ENCODE results near the gene SNX5. TPM values are rescaled to one million over a fixed set of nuclear protein-coding genes. Genes with fewer than 3 reads are reported as not detected.

SNX5 gene
- total and polyA plus RNA-seq, 2 of the 13 experiments (the other 11 are each of a cell fraction or from before 2014, with no cell fraction given), result 664 to 1,040 TPM

DNA sequence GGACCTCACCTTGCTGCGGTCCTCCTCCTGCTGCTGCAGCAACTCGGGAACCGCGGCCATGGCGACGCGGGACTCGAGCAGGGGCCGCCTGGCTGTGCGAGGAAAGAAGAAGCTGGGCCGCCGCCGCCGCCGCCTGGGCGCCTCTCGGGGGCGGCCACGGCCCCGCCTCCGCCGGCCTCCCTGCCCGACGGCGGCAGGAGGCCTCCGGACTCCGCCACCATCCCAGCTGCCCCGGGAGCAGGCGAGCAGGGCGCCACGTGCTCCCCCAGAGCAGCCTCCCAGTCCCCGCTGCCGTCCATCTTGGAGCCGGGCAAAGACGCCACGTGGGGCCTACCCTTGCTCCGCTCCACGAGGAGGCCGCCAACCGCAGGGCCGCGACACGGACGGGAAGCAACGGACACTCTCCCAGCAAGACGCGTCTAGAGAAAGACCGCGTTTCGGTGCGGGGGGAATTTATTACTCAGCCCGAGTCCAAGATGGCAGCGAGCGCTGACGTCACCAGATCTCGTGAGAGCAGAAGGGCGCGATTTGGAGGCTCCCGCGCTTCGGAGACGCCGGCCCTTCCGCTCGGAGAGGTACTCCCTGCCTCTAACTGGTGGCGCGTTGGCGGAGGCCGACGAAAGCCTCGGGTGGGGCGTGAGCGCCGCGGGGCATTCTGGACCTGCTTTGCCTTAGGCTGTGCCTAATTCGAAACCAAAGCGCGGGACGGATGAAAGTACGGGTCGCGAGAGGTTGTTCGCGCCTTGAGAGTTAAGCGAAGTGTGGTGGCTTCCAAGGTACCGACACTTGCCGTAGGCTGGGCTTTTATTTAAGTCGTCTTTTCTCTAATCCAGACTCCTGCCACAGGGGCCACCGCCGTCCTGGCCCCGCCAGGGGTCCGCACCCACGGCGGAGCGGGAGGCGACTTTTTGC is at the start of gene SNX5, which contains the start of gene MGME1 (continued):
- TF ChIP-seq, protein P1, sequence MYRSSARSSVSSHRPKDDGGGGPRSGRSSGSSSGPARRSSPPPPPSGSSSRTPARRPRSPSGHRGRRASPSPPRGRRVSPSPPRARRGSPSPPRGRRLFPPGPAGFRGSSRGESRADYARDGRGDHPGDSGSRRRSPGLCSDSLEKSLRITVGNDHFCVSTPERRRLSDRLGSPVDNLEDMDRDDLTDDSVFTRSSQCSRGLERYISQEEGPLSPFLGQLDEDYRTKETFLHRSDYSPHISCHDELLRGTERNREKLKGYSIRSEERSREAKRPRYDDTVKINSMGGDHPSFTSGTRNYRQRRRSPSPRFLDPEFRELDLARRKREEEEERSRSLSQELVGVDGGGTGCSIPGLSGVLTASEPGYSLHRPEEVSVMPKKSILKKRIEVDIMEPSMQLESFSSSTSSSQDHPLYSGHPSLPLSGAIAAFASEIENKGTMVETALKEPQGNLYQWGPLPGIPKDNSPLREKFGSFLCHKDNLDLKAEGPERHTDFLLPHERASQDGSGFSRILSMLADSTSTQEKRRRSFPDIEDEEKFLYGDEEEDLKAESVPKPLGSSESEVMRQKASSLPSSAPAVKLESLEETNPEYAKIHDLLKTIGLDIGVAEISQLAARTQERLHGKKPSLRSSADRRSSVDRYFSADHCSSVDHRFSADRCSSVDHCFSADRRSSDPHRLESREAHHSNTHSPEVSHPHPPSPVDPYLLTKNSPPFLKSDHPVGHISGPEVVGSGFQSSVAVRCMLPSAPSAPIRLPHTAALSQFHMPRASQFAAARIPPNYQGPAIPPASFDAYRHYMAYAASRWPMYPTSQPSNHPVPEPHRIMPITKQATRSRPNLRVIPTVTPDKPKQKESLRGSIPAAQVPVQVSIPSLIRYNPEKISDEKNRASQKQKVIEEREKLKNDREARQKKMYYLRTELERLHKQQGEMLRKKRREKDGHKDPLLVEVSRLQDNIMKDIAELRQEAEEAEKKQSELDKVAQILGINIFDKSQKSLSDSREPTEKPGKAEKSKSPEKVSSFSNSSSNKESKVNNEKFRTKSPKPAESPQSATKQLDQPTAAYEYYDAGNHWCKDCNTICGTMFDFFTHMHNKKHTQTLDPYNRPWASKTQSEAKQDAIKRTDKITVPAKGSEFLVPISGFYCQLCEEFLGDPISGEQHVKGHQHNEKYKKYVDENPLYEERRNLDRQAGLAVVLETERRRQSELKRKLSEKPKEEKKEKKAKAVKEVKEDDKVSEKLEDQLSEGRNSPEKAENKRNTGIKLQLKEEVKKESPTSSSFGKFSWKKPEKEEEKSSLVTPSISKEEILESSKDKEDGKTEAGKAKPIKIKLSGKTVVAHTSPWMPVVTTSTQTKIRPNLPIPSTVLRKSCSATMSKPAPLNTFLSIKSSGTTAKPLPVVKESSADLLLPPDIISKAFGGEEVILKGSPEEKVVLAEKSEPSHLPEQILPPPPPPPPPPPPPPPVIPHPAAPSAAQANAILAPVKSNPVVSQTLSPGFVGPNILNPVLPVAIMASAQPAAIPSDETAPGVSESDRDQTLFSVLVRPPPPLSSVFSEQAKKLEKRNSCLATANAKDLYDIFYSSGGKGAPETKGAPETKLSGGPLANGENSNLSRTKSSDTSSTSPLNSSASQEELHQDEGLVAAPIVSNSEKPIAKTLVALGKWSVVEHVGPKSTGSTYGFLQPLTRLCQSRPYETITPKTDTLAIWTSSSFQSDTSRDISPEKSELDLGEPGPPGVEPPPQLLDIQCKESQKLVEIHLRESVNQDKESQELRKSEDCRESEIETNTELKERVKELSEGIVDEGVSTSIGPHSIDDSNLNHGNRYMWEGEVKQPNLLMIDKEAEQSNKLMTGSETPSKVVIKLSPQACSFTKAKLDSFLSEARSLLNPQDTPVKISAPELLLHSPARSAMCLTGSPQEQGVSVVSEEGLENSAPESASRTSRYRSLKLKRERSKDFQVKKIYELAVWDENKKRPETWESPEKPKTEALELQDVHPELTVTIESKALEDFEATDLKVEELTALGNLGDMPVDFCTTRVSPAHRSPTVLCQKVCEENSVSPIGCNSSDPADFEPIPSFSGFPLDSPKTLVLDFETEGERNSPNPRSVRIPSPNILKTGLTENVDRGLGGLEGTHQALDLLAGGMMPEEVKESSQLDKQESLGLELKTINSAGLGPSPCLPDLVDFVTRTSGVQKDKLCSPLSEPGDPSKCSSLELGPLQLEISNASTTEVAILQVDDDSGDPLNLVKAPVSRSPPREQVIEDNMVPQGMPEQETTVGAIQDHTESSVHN (CRISPR knock-in tag; IDR thresholded peaks at IDR 0.05), result no peak; the same call in 1 of the 2 replicates
- TF ChIP-seq, protein P2, sequence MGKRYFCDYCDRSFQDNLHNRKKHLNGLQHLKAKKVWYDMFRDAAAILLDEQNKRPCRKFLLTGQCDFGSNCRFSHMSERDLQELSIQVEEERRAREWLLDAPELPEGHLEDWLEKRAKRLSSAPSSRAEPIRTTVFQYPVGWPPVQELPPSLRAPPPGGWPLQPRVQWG (CRISPR knock-in tag; IDR thresholded peaks at IDR 0.05; ENCODE audit: borderline replicate concordance, low read depth), result 0 out of 2 replicates have a peak, but pooled peaks have one; percentile 92
- no peak for TF ChIP-seq MBNL3 (CRISPR knock-in tag; conservative IDR thresholded peaks at IDR 0.05)
- no peak for TF ChIP-seq ZNF75D (CRISPR knock-in tag; IDR thresholded peaks at IDR 0.05; ENCODE audit: borderline replicate concordance)
- TF ChIP-seq, protein P3, sequence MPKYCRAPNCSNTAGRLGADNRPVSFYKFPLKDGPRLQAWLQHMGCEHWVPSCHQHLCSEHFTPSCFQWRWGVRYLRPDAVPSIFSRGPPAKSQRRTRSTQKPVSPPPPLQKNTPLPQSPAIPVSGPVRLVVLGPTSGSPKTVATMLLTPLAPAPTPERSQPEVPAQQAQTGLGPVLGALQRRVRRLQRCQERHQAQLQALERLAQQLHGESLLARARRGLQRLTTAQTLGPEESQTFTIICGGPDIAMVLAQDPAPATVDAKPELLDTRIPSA (CRISPR knock-in tag; IDR thresholded peaks at IDR 0.05; ENCODE audit: borderline replicate concordance), result no peak
- TF ChIP-seq FOXM1 (CRISPR knock-in tag; IDR thresholded peaks at IDR 0.05), result peak; percentile 97
- no peak for TF ChIP-seq TBL1XR1 (IDR thresholded peaks at IDR 0.05; ENCODE audit: borderline replicate concordance, low read length, partially characterized antibody)
- TF ChIP-seq SSRP1 (CRISPR knock-in tag; IDR thresholded peaks at IDR 0.05), result peak; percentile 98
- TF ChIP-seq, protein P4, sequence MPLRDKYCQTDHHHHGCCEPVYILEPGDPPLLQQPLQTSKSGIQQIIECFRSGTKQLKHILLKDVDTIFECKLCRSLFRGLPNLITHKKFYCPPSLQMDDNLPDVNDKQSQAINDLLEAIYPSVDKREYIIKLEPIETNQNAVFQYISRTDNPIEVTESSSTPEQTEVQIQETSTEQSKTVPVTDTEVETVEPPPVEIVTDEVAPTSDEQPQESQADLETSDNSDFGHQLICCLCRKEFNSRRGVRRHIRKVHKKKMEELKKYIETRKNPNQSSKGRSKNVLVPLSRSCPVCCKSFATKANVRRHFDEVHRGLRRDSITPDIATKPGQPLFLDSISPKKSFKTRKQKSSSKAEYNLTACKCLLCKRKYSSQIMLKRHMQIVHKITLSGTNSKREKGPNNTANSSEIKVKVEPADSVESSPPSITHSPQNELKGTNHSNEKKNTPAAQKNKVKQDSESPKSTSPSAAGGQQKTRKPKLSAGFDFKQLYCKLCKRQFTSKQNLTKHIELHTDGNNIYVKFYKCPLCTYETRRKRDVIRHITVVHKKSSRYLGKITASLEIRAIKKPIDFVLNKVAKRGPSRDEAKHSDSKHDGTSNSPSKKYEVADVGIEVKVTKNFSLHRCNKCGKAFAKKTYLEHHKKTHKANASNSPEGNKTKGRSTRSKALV (CRISPR knock-in tag; IDR thresholded peaks at IDR 0.05), result peak; percentile 91
- TF ChIP-seq NR3C1 (CRISPR knock-in tag; IDR thresholded peaks at IDR 0.05), result peak; percentile 79; the same call in 1 of the 2 replicates
- TF ChIP-seq, protein P5, sequence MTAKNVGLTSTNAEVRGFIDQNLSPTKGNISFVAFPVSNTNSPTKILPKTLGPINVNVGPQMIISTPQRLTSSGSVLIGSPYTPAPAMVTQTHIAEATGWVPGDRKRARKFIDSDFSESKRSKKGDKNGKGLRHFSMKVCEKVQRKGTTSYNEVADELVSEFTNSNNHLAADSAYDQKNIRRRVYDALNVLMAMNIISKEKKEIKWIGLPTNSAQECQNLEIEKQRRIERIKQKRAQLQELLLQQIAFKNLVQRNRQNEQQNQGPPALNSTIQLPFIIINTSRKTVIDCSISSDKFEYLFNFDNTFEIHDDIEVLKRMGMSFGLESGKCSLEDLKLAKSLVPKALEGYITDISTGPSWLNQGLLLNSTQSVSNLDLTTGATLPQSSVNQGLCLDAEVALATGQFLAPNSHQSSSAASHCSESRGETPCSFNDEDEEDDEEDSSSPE (CRISPR knock-in tag; IDR thresholded peaks at IDR 0.05), result peak; percentile 100
- TF ChIP-seq ZNF460 (CRISPR knock-in tag; IDR thresholded peaks at IDR 0.05; ENCODE audit: borderline replicate concordance), result no peak; the same call in 1 of the 2 replicates
- TF ChIP-seq ZBTB8A (CRISPR knock-in tag; IDR thresholded peaks at IDR 0.05; ENCODE audit: borderline replicate concordance, low read depth), result no peak
- TF ChIP-seq ZNF841 (CRISPR knock-in tag; IDR thresholded peaks at IDR 0.05; ENCODE audit: borderline replicate concordance), result peak; percentile 98
- peak; percentile 70 for TF ChIP-seq HCFC1 (IDR thresholded peaks at IDR 0.05; ENCODE audit: low read depth, low read length)
